HFFc6 (cell line): ENCODE measurements around the gene SIRT4. TPM values are rescaled to one million over a fixed set of nuclear protein-coding genes. Genes with fewer than 3 reads are reported as not detected.
A peak's percentile ranks its signal among the peaks of the same experiment; 100 is the strongest.
"Not testable (repeated sequence)": the region's sequence is repeated elsewhere in the genome, so short reads cannot be mapped to it uniquely, and the experiment has no call there.

Experiments
- DNase-seq: peaks from one replicate; pipeline ENCODE4 v3.0.0-alpha.2; 2018
- H3K27ac Mint-ChIP-seq: 2 replicates; pipeline ENCODE4 v1.8.0; 2020; ENCODE audit warnings: mild to moderate bottlenecking, mixed read lengths
- H3K27me3 Mint-ChIP-seq: 2 replicates; pipeline ENCODE4 v1.8.0; 2021; ENCODE audit warnings: mild to moderate bottlenecking, moderate library complexity, mixed read lengths; ENCODE audit not compliant: insufficient read depth
- H3K36me3 Mint-ChIP-seq: 2 replicates; pipeline ENCODE4 v1.8.0; 2021; ENCODE audit warnings: low read depth, mixed read lengths
- H3K4me1 Mint-ChIP-seq: 2 replicates; pipeline ENCODE4 v1.8.0; 2020; ENCODE audit warnings: low read depth, mixed read lengths
- H3K4me3 Mint-ChIP-seq: 2 replicates; pipeline ENCODE4 v1.8.0; 2020; ENCODE audit warnings: mild to moderate bottlenecking, moderate library complexity, mixed read lengths
- H3K9me3 Mint-ChIP-seq: 2 replicates; pipeline ENCODE4 v1.8.0; 2020; ENCODE audit warnings: mild to moderate bottlenecking, mixed read lengths
- CTCF ChIP-seq: fragments of 200-600 bp; sonication (generic); IDR thresholded peaks from 2 replicates; pipeline ENCODE4 v1.5.0; 2021; ENCODE audit warnings: antibody characterized with exemption, mild to moderate bottlenecking
- long read RNA-seq: library from polyadenylated mRNA; unstranded; transcript quantifications from one replicate; pipeline ENCODE4 v2.0.0, GENCODE V29; 2019
- total RNA-seq, 6 experiments: library from RNA; stranded (reverse); fragmentation: NEBNext Ultra II Directional; extraction: Animal tissue kit (Norgen Biotek cat#: 25700); gene quantifications; 2 replicates in 1 of 6; 3 replicates in 5 of 6; pipeline ENCODE4 v1.2.3, GENCODE V29; 2021

Gene SIRT4
- 1 to 10 TPM in 3 of 6 experiments, under 1 TPM in 3; 0.84 to 2.1 (median 1.1) TPM for total RNA-seq
- long read RNA-seq, partial matches to known transcripts, result 1 of 3 reads
- long read RNA-seq, other reads (novel, unspliced or antisense), result 1 of 3 reads

- Mint-ChIP-seq H3K4me3 (peak within 1 kb of the TSS; percentile 91), H3K9me3 (no peaks in the 10 kb centered on the region), H3K27ac (peak within 1 kb of the TSS; percentile 75), H3K27me3 (no peaks in the 10 kb centered on the region), H3K36me3 (no peaks in the 10 kb centered on the region), H3K4me1 (peaks cover 6% of the 10 kb centered on the region)
- TF ChIP-seq CTCF, result peak; percentile 88
- peak; percentile 86 for DNase-seq
Observed at GRCh38 chr12:120301962-120302815, at the start of gene SIRT4. TSS of gene SIRT4 (plus strand) at chr12:120302321. CDS start at chr12:120303562, 1,241 bp downstream.

- Mint-ChIP-seq H3K27ac (0 out of 2 replicates have a peak overlapping the region, but pooled peaks have one; percentile 60), H3K36me3 (peaks cover 54% of the 10 kb centered on the region), H3K4me1 (peaks cover 91% of the 10 kb centered on the region)
- not testable (repeated sequence) for H3K4me3 Mint-ChIP-seq, H3K9me3 Mint-ChIP-seq, DNase-seq, H3K27me3 Mint-ChIP-seq
Observed at GRCh38 chr12:120253313-120253712, 48.8 kb upstream of the SIRT4 start.

DNA sequence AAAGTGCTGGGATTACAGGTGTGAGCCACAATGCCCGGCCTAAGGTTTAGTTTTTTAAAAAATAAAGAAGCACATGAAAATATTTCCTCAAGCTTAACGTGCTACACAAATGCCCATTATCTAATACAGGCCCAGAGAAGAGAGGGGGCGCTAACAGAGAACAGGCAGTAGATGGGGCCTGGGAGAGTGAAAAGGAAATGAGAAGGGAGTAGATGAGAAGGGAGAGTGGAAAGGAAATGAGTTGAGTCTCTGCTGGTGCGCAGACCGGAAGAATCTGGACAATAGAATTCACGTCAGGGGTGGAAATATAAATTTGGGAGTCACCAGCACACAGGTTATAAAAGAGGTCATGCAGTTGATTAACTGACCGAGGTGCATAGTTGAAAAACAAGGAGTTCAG lies 47.3 kb upstream of the SIRT4 start:
- Mint-ChIP-seq H3K27ac (peak overlapping the region; percentile 65), H3K9me3 (no peaks in the 10 kb centered on the region), H3K4me3 (no peak overlapping the region; the same call in 1 of the 2 replicates), H3K27me3 (no peaks in the 10 kb centered on the region; the same call in 1 of the 2 replicates), H3K36me3 (peaks cover 42% of the 10 kb centered on the region), H3K4me1 (peaks cover 89% of the 10 kb centered on the region)
- no peak; the same call in 1 of the 2 replicates for TF ChIP-seq CTCF
- DNase-seq, result no peak

- TF ChIP-seq CTCF, result peak; percentile 38; the same call in 1 of the 2 replicates
- no peaks in the 10 kb centered on the region for H3K27me3 Mint-ChIP-seq
- H3K4me3 Mint-ChIP-seq, result peak overlapping the region; percentile 80
- H3K4me1 Mint-ChIP-seq, result peaks cover 93% of the 10 kb centered on the region
- H3K36me3 Mint-ChIP-seq, result peaks cover 30% of the 10 kb centered on the region
- no peaks in the 10 kb centered on the region for H3K9me3 Mint-ChIP-seq
- peak; percentile 84 for DNase-seq
- peak overlapping the region; percentile 95 for H3K27ac Mint-ChIP-seq
Observed at GRCh38 chr12:120257041-120257821, 44.9 kb upstream of the SIRT4 start.

- Mint-ChIP-seq H3K27ac (peak overlapping the region; percentile 95), H3K4me3 (peak overlapping the region; percentile 80), H3K9me3 (no peaks in the 10 kb centered on the region), H3K36me3 (peaks cover 28% of the 10 kb centered on the region), H3K4me1 (peaks cover 93% of the 10 kb centered on the region), H3K27me3 (no peaks in the 10 kb centered on the region)
- no peak for TF ChIP-seq CTCF
- no peak for DNase-seq
Observed at GRCh38 chr12:120258323-120258896, 43.7 kb upstream of the SIRT4 start.
